GM18508 (cell line): ENCODE results near the gene NTM.
A peak's percentile ranks its signal among the peaks of the same experiment; 100 is the strongest.

ENCODE experiments used
- ATAC-seq: cut with Tn5 transposase; IDR thresholded peaks from one replicate; pipeline ENCODE4 v1.9.1; 2021; ENCODE audit warnings: moderate number of reproducible peaks; ENCODE audit not compliant: insufficient read depth, unreplicated experiment

The NTM gene

DNA sequence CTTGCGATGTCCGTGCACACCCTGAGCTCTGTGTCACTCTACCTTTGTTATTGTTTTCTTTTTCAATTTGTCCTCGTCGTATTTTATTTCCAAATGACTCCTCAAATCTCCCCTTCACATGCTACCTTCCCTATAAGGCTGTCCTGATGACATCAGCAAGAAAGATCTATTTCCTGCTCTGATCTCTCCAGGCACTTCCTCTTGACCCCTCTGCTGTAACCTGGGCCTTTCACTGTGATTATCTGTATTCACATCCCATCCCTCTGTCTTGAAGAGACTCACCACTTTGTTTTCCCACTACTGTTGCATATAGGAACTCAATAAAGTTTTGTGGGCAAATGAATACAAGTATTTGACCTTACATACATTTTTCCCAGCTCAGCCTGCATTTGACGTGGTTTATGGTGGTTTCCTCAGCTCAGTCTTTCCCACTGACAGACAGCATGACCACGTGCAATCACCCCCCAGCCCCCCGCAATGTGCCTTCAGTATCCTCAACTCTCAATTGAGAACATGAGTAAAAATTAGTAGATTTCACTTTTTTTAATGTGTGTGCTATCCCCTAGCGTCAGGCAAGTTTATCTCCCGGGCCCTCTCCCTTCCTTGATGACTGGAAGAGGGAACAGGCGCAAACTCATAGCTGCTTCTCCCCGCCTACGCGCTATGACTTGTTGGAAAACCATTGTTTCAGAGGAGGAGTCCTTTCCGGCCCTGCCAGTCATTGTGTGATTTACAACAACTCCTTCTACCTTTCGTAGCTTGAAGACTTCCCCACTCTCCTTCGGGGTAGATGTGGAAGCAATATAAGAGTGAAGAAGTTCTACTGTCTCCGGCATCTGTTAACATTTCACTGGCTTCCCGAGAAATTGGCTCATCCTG, 498.5 kb downstream of the NTM start:
- ATAC-seq, result no peak

DNA sequence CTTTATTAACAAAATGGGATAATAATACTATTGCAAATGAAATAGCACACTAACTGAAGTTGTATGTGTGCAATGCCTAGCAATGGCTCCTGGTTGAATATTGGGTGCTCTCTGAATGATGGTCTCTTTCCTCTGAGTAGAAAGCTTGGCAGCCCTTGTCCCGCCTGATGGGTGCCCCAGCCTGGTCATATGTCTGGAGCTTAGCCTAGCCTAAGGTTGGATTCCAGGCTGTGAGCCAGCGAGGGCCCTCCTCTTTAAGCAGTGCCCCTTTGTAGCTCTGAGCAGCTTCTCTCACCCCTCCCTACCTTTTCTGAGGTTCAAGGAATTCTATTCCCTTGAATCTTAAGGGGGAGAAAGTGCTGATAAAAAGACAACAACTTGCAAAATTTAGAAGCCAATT, 499.9 kb downstream of the NTM start:
- no peak for ATAC-seq

GRCh38 chr11:131871006-131871405, 500.6 kb downstream of the NTM start:
- no peak for ATAC-seq

- ATAC-seq, result no peak
Measured at GRCh38 chr11:131874070-131874469, 503.7 kb downstream of the NTM start.

DNA sequence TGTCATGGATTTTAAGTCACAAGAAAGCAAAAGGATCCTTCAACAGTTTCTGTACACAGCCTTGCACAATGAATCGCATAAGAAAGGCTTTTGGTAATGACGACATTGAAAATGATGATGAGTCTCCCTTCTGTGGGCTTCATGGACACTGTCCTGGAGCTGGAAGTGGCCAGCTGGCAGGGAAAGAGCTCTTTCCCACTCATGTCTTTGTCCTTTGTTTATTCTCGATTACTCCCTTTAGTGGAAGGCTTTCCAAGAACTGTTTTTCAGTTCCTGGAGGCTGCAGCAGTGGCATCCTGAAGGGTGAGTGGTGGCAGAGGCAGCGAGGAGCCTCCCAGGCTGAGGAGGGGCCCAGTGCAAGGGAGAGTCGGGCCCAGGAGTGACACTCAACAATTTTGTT, 505.2 kb downstream of the NTM start:
- ATAC-seq, result no peak

DNA sequence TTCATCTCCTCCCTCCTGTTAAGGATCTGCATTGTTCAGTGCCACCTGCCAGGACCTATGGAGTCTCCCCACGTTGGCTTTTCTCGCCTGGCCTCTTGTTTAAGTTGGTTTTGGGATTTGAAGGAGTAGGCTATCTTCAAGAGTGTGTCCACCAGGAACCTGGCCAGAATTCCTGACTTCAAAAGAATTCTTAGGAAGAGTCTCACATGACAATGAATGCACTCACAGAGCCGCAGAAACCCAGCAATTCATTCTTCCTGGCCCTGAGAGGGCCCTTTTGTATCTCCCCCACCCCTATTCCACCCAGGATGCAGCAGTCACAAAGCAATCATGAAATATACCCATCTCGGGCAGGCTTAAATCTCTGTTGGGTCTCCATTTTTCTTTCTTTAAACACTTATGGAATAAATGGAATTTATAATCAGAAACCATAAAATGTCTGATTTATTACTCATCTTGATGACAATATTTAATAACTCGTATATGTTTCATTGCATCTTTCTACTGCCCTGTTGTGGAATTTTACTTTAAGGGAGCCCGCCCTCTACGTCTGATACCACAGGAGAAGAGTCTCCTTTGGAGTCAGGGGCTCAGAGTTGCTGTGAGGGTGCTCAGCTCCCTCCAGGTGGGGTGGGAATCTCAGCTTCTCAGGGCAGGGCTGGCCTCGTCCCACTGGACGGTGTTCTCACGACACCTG, 507.0 kb downstream of the NTM start:
- ATAC-seq, result no peak

DNA sequence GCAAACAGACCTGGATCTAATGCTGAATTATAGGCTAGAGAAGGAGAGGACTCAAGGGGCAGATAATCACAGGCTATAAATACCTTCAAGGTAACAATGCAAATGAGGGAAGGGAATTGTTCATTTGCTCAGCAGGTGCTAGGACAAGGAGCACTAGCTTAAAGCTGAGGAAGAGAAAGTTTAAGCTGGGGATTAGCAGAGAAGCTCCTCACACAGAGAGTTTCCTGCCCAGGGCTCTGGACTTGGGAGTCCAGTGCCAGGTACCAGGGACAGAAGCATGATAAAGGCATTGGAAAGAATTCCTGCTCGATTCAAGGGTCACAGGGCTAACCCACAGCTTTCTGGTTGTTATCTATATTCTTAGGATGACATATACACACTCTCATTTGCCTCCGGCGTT, 509.9 kb downstream of the NTM start:
- no peak for ATAC-seq

DNA sequence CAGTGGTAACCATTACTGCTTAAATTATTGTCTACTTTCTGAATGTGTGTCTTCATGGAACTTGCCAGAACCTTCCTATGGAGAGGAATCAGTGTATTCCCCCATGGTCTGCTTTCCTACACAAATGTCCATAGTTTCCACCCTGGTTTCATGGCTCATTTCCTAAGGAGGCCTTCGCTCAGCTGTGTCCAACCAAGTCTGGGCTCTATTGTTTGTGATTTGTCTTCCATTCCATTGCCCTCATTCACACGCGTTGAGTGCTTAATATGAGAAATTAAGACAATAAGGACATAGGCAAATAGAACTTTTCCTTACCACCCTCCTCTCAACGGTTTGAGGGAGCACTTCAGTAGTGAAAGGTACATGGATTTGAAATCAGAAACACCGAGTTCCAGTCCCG, 510.6 kb downstream of the NTM start:
- ATAC-seq, result no peak

- ATAC-seq, result no peak
Measured at GRCh38 chr11:131883332-131883731, 512.9 kb downstream of the NTM start.

- peak; percentile 75 for ATAC-seq
Measured at GRCh38 chr11:131884461-131885073, 514.2 kb downstream of the NTM start.

- ATAC-seq, result no peak
Measured at GRCh38 chr11:131885431-131885830, 515.0 kb downstream of the NTM start.

DNA sequence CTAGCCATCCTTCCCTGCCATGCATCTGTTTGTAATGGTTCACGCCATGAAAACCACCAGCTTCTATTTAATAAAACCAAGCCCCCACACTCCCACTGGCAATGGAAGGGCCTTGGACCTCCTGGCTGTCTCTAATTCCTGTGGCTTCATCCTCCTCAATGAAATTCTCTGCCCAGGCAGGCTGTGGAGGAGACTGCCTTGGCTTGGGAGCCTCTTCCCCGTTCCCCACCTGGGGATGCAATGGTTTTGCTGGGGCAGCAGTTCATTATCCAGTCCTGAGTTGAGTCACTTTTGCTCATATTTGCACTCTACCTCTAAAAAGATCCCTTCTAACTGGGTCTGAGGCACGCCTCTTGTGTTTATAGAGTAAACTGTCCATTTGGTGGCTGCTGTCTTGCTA, 515.8 kb downstream of the NTM start:
- ATAC-seq, result no peak

DNA sequence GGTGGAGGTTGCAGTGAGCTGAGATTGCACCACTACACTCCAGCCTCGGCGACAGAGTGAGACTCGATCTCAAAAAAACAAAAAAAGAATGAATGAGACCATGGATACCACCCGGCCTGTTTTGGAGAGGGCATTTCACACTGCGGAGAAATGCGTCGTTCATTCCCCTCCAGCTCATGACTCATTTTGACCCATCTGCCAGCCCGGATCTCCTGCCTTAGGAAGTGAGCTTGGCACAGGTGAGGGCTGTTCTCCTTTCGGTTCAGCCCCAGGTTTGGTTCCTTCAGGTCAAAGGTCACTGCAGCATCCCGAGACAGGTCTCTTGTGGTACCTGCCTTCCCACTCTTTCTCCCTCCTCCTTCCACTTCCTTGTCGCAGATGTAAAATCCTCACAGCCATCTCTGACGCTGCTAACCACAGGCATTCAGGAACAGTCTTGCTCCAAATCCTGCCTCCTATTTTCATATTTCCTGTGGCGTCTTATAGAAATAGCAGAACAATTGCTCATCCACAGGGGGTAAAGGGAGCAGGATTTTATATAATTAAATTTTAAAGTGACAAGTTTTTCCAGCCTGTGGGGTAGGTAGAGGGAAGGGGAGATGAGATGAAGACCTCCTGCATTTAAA, 517.9 kb downstream of the NTM start:
- no peak for ATAC-seq

DNA sequence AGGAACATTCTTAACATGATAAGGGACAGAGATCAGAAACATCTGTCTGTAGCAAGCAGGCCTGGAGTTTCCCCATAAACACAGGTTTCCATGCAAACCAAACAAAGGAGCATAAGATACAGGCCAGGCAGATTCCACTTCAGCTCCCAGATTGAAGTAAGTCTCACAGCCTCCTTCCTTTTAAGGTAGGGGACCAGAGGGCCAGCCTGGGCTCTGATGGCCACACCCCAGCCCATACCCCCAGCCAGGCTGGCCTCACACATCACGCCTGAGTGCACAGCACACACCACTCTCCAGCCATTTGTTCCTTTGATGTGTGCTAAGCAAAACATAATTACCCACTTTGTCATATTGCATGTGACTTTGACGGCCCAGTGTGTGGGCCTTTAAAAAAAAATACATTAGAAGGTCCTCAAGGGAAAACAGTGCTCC, 518.7 kb downstream of the NTM start:
- no peak for ATAC-seq

- no peak for ATAC-seq
Measured at GRCh38 chr11:131889760-131890581, 519.6 kb downstream of the NTM start.

GRCh38 chr11:131893103-131893890, 522.9 kb downstream of the NTM start:
- peak; percentile 93 for ATAC-seq

GRCh38 chr11:131893988-131894387, 523.6 kb downstream of the NTM start:
- ATAC-seq, result no peak

GRCh38 chr11:131894615-131895544, 524.5 kb downstream of the NTM start:
- no peak for ATAC-seq
